ENCODE measurements around the gene OSCAR.
"Not testable (repeated sequence)": the region's sequence is repeated elsewhere in the genome, so short reads cannot be mapped to it uniquely, and the experiment has no call there.

The OSCAR gene

DNA sequence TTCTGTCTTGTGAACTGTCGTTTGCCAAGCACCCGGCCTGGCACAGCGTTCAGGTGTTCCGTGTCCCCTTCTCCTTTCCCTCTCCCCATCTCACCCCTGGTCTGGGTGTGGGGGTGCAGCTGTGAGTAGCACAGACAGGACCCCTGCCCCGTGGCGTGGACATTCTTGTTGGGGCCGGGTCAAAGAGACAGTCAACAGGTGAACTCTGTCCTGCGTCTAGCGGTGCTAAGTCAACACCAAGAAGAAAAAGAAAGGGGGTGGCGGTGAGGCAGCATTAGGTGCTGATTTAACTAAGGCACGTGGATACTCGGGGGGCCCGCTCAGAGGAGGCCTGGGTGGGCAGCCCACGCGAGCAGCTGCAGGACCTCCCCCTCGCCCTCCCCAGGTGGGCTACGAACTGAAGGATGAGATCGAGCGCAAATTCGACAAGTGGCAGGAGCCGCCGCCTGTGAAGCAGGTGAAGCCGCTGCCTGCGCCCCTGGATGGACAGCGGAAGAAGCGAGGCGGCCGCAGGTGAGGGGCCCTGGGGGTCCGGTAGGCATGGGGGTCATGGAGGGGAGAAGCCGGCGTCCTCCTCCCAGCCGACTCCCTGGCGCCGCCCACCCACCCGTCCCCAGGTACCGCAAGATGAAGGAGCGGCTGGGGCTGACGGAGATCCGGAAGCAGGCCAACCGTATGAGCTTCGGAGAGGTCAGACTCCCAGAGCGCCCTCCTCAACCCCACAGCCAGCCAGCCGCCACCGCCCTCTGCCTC lies 27.3 kb upstream of the OSCAR start:
- DNase-seq, result no peak

DNA sequence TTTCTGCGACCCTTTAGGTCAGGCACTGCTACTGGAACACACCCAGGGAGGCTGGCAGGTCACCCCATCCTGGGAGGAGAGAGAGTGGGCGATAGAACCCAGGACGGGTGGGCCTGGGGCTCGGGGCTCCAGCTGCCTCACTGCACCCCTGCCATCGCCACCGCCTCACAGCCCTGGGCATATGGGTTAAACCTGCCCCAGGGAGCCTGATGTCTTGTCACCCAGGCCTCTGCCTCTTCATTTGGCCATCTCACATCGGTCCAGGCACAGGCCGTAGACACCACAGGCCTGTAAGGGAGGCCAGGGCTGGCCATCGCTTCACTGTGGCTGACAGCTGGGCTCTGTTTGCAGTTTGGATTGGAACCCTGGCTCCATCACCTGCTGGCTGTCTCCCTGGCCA lies 25.1 kb upstream of the OSCAR start:
- no peak for DNase-seq

DNA sequence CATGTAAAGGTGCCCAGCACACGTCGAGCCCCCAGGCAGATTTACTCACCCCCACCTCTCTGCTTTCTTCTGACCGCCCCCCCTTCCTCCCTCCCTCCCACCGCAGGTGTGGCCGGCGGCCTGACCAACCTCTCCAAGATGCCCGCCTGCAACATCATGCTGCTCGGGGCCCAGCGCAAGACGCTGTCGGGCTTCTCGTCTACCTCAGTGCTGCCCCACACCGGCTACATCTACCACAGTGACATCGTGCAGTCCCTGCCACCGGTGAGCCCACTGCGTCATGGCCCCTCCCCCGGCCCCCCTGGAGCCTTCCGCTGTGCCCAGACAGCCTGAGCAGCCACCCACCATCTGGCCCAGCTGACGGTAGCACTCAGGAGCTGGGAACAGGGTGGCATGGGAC lies 23.8 kb upstream of the OSCAR start:
- no peak for DNase-seq

DNA sequence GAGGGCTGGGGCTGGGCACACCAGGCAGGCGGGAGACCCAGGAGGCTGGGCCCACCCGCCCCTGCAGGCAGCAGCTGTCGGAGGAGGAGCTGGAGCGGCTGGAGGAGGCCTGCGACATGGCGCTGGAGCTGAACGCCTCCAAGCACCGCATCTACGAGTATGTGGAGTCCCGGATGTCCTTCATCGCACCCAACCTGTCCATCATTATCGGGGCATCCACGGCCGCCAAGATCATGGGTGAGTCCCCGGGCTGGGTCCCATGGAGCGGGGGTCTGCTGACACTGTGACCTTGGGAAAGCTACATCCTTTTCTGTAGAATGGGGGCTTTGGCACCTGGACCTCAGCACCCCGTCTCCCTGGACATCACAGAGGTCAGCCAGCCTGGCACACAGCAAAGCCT lies 23.1 kb upstream of the OSCAR start:
- DNase-seq, result no peak

DNA sequence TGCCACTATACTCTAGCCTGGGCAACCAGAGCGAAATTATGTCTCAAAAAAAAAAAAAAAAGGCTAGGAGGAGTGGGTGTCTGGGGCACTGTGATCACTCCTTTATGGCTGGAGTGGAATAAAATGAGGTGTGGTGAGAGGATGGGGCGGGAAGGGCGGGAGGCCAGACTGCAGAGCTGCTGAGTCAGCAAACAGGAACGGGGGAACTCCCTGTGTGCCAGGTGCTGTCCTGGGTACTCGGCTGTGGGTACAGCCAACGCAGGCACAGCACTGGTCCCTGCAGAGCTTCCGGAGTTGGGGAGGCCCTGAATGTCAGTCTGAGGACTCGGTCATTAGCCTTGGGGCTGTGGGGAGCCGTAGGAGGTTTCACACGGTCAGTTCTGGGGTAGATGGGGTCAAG lies 20.7 kb upstream of the OSCAR start:
- no peak for DNase-seq

DNA sequence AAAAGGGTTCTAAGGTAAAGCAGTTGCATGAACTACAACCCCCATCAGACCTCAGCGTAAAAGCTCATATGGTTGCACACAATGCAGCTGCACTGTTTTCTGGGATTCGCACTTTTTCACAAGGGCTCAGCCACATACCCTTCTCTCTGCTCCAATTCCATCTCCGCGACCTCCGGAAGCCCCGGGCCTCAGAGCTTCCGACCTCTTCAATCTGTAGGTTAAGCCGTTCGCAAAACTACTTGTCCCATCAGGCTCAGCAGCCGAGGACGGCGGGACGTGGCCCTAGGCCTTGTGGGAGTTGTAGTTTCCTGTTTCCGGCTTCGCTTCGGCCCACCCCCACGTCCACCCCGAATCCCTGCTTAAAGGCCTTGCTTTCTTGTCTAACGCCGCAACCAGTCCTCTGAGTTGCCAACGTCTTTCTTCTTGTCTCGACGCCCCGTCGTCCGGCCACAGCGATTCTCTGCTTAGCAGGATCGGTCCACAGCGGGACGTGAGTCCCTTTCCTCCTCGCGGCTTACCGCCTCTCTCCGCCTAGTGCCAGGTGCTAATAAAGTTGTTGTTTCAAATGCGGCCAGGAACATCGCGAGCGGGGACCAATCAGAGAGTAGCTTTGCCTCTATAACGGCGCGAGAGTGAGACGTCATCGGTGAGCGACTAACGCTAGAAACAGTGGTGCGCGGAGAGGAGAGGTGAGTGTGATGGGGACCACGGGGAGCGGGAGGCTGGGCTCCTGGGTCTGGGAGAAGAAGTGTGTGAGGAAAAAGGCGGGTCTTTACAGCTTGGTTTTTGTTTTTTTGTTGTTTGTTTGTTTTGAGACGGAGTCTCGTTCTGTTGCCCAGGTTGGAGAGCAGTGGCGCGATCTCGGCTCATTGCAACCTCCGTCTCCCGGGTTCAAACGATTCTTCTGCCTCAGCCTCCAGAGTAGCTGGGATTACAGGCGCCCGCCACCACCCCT lies 14.8 kb upstream of the OSCAR start, which contains the start of the genes PRPF31 and TFPT:
PRPF31 (plus strand) TSS at position 646 of the 955 bp plus-strand sequence. CDS start 2,525 bp downstream, outside the sequence.
TFPT (minus strand) TSS at position 549 of the 955 bp plus-strand sequence; CDS start at position 161, 388 bp downstream.
- DNase-seq, result peak; percentile 79 to 100 (median 94)

DNA sequence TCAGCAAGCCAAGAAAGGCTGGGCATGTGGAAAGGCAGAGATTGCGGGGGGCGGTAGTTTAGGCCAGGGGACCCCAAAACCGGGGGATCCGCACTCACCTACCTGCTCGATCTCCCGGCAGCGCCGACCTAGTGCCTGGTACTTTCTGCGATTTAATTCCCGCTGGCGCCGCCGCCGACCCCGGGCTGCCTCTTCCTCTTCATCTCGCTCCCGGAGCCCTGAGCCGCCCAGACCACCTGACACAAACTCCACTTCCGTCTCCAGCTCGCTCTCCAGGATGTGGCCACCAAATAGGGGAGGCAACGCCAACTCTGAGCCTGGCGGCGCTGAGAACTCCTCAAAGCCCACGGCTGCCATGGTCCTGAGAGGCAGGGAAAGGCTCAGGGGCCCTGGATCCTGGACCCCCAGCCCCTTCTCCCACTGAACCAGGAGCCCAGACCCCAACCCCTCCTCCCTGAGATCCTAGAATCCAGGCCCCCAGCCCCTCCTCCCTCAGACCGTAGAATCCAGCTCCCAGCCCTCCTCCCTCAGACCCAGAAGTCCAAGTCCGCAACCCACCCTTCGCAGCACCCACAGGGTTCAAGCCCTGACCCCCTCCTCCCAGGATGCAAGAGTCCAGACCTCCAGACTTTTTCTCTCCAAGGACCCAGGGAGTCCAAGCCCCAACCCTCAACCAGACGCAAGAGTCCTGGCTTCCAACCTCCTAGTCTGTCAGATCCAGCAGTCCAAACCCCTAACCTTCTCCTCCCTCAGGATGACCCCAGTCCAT lies 13.9 kb upstream of the OSCAR start:
- DNase-seq, result peak in 29 of 51 donors; percentile 3 to 49 (median 32)

DNA sequence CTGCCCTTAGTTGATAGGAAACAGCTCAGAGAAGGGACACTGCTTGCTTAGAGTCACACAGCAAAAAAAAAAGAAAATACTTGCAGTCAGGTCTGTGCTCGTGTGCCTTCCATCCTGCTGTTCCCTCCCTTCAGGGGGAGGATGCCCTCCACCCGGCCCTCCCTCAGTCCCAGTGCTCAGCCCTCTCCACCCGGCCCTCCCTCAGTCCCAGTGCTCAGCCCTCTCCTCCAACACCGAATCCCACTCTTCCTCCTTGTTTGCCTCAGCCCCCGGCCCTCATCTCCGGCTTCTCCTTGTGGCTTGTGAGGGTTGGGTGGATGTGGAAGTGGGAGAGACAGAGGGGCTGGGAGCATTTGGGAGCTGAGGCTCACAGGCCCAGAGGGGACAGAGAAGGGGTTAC lies 9.0 kb upstream of the OSCAR start:
- DNase-seq, result no peak

DNA sequence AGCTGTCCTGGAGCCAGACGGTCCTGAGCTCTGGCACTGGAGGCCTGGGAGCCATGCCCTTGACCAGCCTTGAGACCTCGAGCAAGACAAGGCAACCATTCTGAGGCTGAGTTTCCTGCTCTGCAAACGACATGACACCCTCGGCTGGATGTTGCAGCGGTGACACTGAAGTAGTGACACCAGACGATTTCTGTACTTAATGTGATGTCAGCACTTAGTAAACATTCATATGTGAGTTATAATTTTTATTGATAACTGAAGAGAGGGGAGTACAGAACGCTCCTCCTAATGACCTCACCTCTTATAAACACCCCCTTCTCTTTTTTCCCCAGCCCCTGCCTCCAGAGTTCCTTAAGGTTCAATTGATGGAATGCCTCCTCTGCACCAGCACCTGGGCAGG lies 7.9 kb upstream of the OSCAR start:
- DNase-seq, result no peak

DNA sequence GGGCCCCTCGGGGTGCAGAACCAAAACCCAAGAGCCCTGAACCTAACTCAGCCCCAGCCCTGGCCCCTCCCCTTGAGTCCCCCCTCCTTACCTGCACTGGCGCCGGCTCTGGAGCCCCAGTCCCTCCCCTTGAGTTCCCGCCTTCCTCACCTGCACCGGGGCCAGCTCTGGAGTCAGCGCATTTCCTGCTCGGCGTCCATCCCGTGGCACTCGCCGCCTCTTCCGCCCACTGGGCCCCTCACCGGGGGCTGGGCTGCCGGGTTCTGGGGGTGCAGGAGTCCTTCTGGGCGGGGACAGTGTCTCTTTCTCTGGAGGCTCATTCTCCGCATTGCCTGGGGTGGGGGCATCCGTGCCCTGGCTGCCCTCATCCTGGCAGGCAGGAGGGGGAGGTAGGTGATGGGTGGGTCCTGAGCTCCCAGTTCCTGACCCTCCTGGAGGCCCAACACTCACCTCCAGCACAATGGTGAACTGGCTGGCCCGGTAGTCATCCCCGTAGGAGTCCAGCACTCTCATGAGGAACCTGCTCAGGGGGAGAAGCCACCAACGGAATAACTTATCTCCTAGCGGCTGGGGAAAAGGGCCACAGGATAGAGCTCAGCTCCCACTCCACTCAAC lies 7.4 kb upstream of the OSCAR start:
- no peak for DNase-seq

DNA sequence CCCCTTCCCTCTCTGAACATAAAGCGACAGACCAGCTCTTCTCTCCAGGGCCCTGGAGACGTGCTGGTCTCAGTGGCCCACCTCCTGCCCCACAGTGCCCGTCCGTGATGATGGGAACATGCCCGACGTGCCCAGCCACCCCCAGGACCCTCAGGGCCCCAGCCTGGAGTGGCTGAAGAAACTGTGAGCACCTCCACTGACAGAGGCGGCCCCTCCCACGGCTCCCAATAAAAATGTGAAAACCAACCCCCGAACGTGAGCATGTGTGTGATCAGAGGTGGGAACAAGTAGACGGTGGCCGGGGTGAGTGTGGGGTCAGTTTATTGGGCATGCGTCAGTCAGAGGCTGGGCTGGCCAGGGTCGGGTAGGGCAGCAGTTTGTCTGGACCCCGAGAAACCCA lies 6.1 kb upstream of the OSCAR start:
- no peak for DNase-seq

DNA sequence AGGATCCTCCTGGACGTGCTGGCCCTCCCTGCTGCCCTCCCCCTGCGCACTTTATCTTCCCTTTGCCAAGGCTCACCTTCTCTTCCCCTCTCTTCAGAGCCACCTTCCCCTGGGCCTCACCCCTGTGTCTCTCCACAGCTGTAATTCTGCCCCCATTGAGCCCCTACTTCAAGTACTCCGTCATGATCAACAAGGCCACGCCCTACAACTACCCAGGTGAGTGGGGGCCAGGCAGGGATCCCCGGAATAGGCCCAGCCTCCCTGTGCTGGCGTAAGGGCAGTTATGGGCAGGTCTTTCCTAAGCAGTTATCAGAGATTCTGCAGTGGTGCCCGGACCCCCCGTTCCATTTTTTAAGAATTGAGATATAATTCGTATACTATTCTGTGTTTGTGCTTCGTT lies 5.2 kb upstream of the OSCAR start:
- DNase-seq, result no peak

DNA sequence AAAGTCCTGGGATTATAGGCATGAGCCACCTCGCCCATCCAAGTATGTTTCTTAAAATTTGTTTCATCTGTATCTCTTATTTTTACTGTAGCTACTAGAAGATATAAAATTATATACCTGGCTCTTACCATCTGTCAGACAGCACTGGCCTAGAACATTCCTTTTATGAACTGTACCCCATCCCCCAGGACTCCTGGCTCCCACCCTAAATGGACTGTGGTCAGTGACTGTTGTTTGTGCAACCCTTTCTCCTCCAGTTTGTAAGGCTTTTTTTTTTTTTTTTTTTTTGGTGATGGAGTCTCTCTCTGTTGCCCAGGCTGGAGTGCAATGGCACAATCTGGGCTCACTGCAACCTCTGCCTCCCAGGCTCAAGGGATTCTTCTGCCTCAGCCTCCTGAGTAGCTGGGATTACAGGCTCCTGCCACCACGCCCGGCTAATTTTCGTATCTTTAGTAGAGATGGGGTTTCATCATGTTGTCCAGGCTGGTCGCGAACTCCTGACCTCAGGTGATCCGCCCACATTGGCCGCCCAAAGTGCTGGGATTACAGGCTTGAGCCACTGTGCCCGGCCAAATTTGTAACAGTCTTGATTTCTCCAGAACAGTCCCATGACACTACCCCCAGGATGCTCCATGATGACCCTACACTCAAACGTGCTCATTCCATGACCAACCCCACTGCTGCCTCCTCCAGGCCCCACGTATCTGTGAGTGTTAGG lies 4.6 kb upstream of the OSCAR start:
- DNase-seq, result no peak

DNA sequence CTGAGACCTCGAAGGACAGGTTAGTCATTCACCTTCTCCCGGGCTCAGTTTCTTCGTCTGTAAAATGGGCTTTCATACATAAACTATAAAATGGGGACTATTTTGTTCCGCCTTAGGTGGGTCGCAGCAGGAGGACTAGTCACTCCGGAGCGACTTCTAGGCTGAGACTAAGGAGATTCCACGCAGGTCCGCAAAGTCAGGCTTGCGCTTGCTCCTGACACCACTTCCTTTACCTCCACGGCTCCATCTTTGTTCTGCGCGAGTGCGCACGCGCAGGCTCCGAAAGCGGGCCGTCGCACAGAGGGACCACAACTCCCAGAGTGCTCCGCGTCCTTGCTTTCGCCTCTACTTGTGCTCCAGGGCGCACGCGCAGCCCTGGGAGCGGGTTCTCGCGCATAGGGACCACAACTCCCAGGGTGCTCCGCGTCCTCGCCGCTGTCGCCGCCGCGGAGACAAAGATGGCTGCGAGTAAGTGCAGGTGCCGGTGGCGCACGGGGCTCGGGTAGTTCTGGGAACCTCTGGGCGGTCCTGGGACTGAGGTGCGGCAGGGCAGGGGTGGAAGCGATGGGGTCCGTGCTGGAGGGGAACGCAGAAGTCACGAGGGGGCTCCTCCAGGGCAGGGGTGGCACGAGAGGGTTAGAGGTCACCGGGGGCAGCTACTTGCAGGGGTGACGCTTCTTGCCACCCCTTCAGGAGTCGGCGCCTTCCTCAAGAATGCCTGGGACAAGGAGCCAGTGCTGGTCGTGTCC lies 2.0 kb upstream of the OSCAR start, which contains the start of gene NDUFA3:
NDUFA3 (plus strand) TSS at position 435 of the 749 bp plus-strand sequence; CDS start at position 459, 24 bp downstream.
- peak; percentile 76 to 99 (median 96) for DNase-seq

DNA sequence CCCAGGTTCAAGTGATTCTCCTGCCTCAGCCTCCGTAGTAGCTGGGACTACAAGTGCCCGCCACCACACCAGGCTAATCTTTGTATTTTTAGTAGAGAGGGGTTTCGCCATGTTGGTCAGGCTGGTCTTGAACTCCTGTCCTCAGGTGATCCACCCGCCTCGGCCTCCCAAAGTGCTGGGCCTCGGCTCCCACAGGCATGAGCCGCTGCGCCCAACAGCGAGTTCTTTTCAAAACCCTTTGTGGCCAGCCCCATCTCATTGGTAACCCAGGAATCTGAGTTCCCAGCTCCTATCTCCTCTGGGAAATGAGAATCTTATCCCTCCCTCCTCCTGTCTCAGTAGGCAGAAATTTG lies 724 bp downstream of the OSCAR start:
- DNase-seq, result not testable (repeated sequence)

DNA sequence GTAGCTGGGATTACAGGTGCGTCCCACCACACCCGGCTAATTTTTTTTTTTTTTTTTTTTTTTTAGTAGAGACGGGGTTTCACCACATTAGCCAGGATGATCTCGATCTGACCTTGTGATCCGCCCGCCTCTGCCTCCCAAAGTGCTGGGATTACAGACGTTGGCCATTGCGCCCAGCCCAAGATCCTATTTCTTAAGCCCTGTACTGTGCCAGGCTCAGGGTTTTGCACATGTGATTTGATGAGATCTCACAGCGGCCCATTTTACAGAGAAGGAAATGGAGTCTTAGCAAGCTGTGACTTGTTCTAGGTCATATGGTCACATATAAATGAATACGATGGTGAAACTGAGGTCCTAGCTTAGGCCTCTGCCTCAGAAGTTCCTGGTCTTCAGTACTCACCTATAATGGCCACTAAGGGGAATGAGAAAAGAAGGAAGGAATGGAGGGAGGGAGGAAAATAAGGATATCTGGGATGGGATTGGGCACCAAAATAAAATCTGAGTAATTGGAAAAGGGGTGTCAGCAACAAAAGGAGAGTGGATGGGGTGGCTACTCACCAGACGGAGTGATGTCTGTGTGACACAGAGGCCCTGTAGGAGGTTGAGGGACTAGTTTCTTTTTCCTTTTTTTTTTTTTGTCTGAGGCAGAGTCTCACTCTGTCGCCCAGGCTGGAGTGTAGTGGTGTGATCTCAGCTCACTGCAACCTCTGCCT lies 1.3 kb downstream of the OSCAR start:
- DNase-seq, result no peak

DNA sequence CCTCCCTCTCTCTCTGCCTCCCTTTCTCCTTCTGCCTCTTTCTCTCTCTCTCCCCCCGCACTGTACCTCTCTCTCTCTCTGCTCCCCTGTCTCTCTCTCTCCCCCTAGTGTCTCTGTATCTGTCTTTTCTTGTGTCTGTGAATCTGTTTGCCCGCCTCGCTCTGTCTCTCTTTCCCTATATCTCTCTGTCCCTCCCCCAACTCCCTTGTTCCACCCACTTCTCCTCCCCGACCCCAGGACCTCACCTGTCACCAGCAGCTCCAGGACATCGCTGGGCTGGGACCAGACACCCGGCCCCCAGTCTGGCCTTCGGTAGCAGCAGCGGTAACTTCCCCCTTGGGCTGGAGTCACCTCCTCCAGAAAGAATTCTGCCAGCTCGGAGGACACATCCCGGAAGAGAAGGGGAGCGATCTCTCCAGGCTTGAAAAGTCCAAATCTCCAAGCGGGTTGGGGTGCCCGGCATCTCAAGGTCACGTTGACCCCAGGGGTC lies 3.9 kb downstream of the OSCAR start:
- DNase-seq, result peak in 3 of 51 donors; percentile 4 to 10 (median 6)

DNA sequence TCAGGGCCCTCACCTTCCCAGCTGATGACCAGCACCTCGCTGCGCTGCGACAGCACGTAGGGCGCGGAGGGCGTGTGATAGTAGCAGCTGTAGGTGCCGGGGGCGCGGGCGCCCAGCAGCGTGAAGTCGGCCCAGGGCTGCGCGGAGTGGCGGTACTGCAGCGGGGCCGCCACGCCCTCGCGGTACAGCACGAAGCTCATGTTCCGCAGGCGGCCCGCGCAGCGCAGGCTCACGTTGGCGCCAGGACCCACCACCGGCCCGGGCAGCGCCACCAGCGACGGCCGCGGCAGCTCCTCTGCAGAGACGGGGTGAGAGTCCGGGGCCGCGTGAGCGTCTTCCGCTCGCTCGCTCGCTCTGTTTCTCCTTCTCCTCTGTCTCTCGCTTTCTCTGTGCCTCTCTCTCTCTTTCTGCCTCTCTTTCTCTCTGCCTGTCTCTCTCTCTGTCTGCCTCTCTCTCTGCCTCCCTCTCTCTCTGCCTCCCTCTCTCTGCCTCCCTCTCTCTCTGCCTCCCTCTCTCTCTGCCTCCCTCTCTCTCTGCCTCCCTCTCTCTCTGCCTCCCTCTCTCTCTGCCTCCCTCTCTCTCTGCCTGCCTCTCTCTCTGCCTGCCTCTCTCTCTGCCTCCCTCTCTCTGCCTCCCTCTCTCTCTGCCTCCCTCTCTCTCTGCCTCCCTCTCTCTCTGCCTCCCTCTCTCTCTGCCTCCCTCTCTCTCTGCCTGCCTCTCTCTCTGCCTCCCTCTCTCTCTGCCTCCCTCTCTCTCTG lies 4.6 kb downstream of the OSCAR start:
- DNase-seq, result peak in 7 of 51 donors; percentile 1 to 28 (median 7)

All from hypothalamus (tissue), 51 donors.